Liver (tissue), 9 donors: ENCODE measurements around the gene DESI1. TPM values are rescaled to one million over a fixed set of nuclear protein-coding genes. Genes with fewer than 3 reads are reported as not detected.

ENCODE experiments used
- DNase-seq: peaks from one replicate; pipeline ENCODE4 v3.0.0-alpha.2; 2017; ENCODE audit warnings: low spot score
- H3K27ac ChIP-seq, 2 donors: one replicate each; pipeline ENCODE4 v1.7.0; 2013; ENCODE audit warnings: inconsistent platforms in 2 of 2, low read length in 2 of 2, control low read depth in 1 of 2, low read depth in 1 of 2, mild to moderate bottlenecking in 1 of 2
- H3K27me3 ChIP-seq, 4 donors: one replicate each; pipeline versions ENCODE4 v1.6.1 to v1.7.0; 2013; ENCODE audit warnings: low read length in 3 of 4, inconsistent platforms in 1 of 4, mild to moderate bottlenecking in 1 of 4, moderate library complexity in 1 of 4; ENCODE audit not compliant: control insufficient read depth in 4 of 4, insufficient read depth in 4 of 4
- H3K36me3 ChIP-seq, 4 donors: one replicate each; pipeline versions ENCODE4 v1.6.1 to v1.7.0; 2013; ENCODE audit warnings: low read length in 3 of 4, mild to moderate bottlenecking in 3 of 4, low read depth in 1 of 4, moderate library complexity in 1 of 4; ENCODE audit not compliant: control insufficient read depth in 4 of 4, insufficient read depth in 3 of 4
- H3K4me1 ChIP-seq, 4 donors: one replicate each; pipeline versions ENCODE4 v1.6.1 to v1.7.0; 2013; ENCODE audit warnings: low read length in 3 of 4, mild to moderate bottlenecking in 3 of 4, moderate library complexity in 1 of 4; ENCODE audit not compliant: control insufficient read depth in 4 of 4, insufficient read depth in 4 of 4
- H3K4me3 ChIP-seq, 3 donors: one replicate each; pipeline versions ENCODE4 v1.6.1 to v1.7.0; 2013; ENCODE audit warnings: low read length in 3 of 3, control low read depth in 1 of 3, low read depth in 1 of 3, mild to moderate bottlenecking in 1 of 3
- H3K9ac ChIP-seq, 2 donors: one replicate each; pipeline ENCODE4 v1.7.0; 2013; ENCODE audit warnings: low read length in 2 of 2, mild to moderate bottlenecking in 2 of 2, moderate library complexity in 2 of 2, control low read depth in 1 of 2, low read depth in 1 of 2
- H3K9me3 ChIP-seq, 4 donors: one replicate each; pipeline versions ENCODE4 v1.6.1 to v1.7.0; 2013; ENCODE audit warnings: low read length in 3 of 4; ENCODE audit not compliant: control insufficient read depth in 4 of 4
- ATF3 ChIP-seq: IDR thresholded peaks from 2 replicates; pipeline ENCODE4 v1.6.1; 2016; ENCODE audit warnings: antibody characterized with exemption
- CTCF ChIP-seq: fragments of 150-350 bp; IDR thresholded peaks from 2 replicates; pipeline ENCODE4 v1.5.1; 2017; ENCODE audit warnings: improper control_type of control experiment, low read depth, low read length; ENCODE audit not compliant: missing input control
- EGR1 ChIP-seq, 2 donors: IDR thresholded peaks; 2 replicates each; pipeline ENCODE4 v1.6.1; 2016 to 2018; ENCODE audit warnings: antibody characterized with exemption in 2 of 2, low read depth in 2 of 2
- FOXA2 ChIP-seq: IDR thresholded peaks from 2 replicates; pipeline ENCODE4 v1.6.1; 2016; ENCODE audit warnings: antibody characterized with exemption
- GABPA ChIP-seq, 2 donors: IDR thresholded peaks in 1 of 2; conservative IDR thresholded peaks in 1 of 2; 2 replicates each; pipeline ENCODE4 v1.6.1; 2016; ENCODE audit warnings: antibody characterized with exemption in 2 of 2, mild to moderate bottlenecking in 1 of 2, moderate library complexity in 1 of 2
- HNF4A ChIP-seq, 2 donors: conservative IDR thresholded peaks; 2 replicates each; pipeline ENCODE4 v1.6.1; 2016; ENCODE audit warnings: antibody characterized with exemption in 2 of 2, mild to moderate bottlenecking in 2 of 2
- HNF4G ChIP-seq: IDR thresholded peaks from 2 replicates; pipeline ENCODE4 v1.6.1; 2016; ENCODE audit warnings: antibody characterized with exemption
- JUND ChIP-seq, 2 donors: IDR thresholded peaks; 2 replicates each; pipeline ENCODE4 v1.6.1; 2016; ENCODE audit warnings: antibody characterized with exemption in 2 of 2
- MAX ChIP-seq: IDR thresholded peaks from 2 replicates; pipeline ENCODE4 v1.6.1; 2016; ENCODE audit warnings: antibody characterized with exemption
- REST ChIP-seq: IDR thresholded peaks from 2 replicates; pipeline ENCODE4 v1.6.1; 2016; ENCODE audit warnings: antibody characterized with exemption, mild to moderate bottlenecking
- RXRA ChIP-seq, 2 donors: IDR thresholded peaks; 2 replicates each; pipeline ENCODE4 v1.6.1; 2017 to 2018; ENCODE audit warnings: antibody characterized with exemption in 2 of 2, mild to moderate bottlenecking in 1 of 2
- SP1 ChIP-seq: IDR thresholded peaks from 2 replicates; pipeline ENCODE4 v1.6.1; 2018; ENCODE audit warnings: antibody characterized with exemption, mild to moderate bottlenecking
- YY1 ChIP-seq: IDR thresholded peaks from 2 replicates; pipeline ENCODE4 v1.6.1; 2016; ENCODE audit warnings: antibody characterized with exemption, mild to moderate bottlenecking
- ZBTB33 ChIP-seq: IDR thresholded peaks from 2 replicates; pipeline ENCODE4 v1.6.1; 2016; ENCODE audit warnings: antibody characterized with exemption
- WGBS: extraction: QIAGEN DNeasy Blood & Tissue Kit; methylation state at CpG from one replicate; pipeline ENCODE4 v1.1.7; 2013; 5-methylcytosine and 5-hydroxymethylcytosine counted together
- polyA plus RNA-seq, 2 donors: library from polyadenylated mRNA; stranded (reverse) in 1 of 2; unstranded in 1 of 2; fragments of 200-250 nt in 1 of 2; fragments of >200 nt in 1 of 2; fragmentation: Nextera tagmentation in 1 of 2; extraction: Ambion mirVana in 1 of 2; gene quantifications; one replicate each; pipeline versions ENCODE4 v1.2.1 to v1.2.3, GENCODE V29; 2013 to 2015
- total RNA-seq, 2 donors: library from RNA; depleted of rRNA; stranded (reverse); fragments of >200 nt; gene quantifications; one replicate each; pipeline ENCODE4 v1.2.3, GENCODE V29; 2014
- donor health status: healthy.
- donor health status: healthy.
- donor health status: healthy.
- donor health status: healthy.
- donor health status: healthy.

The DESI1 gene
- total and polyA plus RNA-seq, 4 donors = 16.4 to 102 (median 40.6) TPM

GRCh38 chr22:41598891-41599635 lies 21.8 kb downstream of the DESI1 start:
- Histone ChIP-seq H3K27ac (no peak overlapping the region), H3K36me3 (peaks cover 12 to 34% (median 28%) of the 10 kb centered on the region in 4 donors), H3K27me3 (no peaks in the 10 kb centered on the region), H3K9ac (no peak overlapping the region), H3K4me3 (no peak overlapping the region), H3K4me1 (peaks cover 0 to 12% (median 5%) of the 10 kb centered on the region in 4 donors), H3K9me3 (no peaks in the 10 kb centered on the region)
- DNase-seq = no peak
- 92% methylated on average over 8 of the region's 8 CpGs for WGBS
- TF ChIP-seq ZBTB33 (no peak), FOXA2 (no peak), MAX (no peak), ATF3 (no peak), REST (no peak), HNF4G (no peak), RXRA (IDR thresholded peaks at IDR 0.05) (no peak), CTCF (no peak), SP1 (no peak), YY1 (no peak), GABPA (IDR thresholded peaks at IDR 0.05 in 1 of 2, conservative IDR thresholded peaks at IDR 0.05 in 1 of 2) (no peak), HNF4A (conservative IDR thresholded peaks at IDR 0.05) (no peak), JUND (IDR thresholded peaks at IDR 0.05) (no peak)

- WGBS = 92% methylated on average over 5 of the region's 5 CpGs
- no peak for DNase-seq
Measured at GRCh38 chr22:41598081-41598480, 22.8 kb downstream of the DESI1 start.

More at GRCh38 chr22:41598081-41598480, 22.8 kb downstream of the DESI1 start:
- Histone ChIP-seq H3K27ac (no peak overlapping the region), H3K27me3 (no peaks in the 10 kb centered on the region), H3K4me3 (no peak overlapping the region), H3K36me3 (peaks cover 11 to 26% (median 25%) of the 10 kb centered on the region in 4 donors), H3K4me1 (peaks cover 0 to 12% (median 5%) of the 10 kb centered on the region in 4 donors), H3K9me3 (no peaks in the 10 kb centered on the region), H3K9ac (no peak overlapping the region)
- TF ChIP-seq JUND (IDR thresholded peaks at IDR 0.05) (no peak), EGR1 (IDR thresholded peaks at IDR 0.05; ENCODE audit: low read depth in 2 of 2) (no peak), CTCF (no peak), HNF4A (conservative IDR thresholded peaks at IDR 0.05) (no peak)
